ENCODE results near the gene HPF1.
A peak's percentile ranks its signal among the peaks of the same experiment; 100 is the strongest.
"Not testable (repeated sequence)": the region's sequence is repeated elsewhere in the genome, so short reads cannot be mapped to it uniquely, and the experiment has no call there.

Gene HPF1

DNA sequence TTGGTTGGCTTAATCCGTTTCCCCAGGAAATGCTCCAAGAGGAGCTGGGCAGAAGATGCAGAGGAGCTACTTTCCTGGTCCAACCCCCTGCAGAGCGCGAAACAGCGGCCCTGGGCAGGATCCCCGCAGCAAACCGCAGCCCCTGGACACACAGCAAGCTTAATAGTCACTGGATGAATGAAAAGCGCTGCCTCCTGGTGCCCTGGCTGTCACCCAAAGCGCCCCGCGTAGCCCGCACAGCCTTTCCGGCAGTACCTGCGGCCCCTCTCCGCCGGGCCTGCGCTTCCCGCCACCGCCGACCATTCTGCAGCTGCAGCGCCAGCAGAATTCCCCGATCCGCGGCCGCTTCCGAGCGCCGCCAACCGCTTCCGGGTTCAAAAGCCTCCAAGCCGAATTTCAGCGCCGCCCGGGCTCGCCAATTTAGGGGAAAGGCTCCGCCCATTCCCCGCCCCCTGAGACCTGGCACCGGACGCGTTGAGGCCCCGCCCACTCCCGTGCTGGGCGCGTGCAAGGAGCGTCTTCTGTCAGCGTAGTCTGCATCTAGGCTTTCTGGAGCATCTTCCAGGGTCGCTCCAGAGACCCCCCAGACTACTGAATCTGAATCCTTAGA is at the start of gene HPF1:
TSS of gene HPF1 (minus strand) at position 370 of the 610 bp plus-strand sequence. CDS start at position 303, 67 bp downstream.
- peak; percentile 93 for DNase-seq

DNA sequence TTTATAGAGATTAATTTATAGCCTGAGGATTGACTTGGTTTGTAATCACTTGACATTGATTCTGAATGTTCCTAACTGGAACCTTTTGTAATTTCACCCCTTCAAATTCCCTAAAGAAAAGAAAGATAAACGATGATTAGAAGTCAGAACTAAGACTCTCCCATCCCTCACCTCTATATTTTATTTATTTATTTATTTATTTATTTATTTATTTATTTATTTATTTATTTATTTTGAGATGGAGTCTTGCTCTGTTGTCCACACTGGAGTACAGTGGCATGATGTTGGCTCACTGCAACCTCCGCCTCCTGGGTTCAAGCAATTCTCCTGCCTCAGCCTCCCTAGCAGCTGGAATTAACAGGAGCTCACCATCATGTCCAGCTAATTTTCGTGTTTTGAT is 49.0 kb upstream of the HPF1 start:
- DNase-seq: not testable (repeated sequence)

DNA sequence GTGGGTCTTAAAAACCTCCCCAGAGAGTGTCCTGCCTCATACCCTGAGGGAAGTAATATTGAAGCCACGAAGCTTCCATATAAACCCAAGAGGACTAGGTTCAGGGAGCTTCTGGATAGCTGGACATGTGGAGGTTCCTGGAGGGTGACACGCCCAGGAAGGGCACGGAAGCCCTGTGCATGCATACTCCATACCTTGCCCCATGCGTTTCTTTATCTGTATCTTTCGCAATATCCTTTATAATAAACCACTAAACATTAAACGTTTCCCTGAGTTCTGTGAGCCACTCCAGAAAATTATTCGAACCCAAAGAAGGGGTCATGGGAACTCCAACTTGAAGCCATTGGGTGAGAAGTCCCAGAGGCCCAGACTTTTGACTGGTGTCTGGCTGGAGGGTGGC is 45.7 kb upstream of the HPF1 start:
- no peak for DNase-seq

DNA sequence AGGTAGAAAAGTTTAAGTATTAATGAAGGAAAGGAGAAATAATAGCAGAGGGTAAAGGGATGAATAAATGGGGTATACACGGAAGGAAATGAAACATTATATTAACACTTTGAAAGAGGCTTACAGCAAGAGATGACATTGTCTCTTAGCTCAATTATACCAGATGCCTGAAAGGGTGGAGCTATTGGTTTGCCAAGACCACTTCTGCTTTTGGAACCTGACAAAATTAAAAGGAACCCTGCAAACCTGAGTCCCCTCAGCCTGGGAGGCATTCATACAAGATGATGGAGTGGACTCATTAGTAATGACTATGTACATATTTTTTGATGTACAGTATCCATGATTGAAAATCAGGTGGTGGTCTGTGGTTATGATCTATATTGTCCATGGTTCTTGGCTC is 45.1 kb upstream of the HPF1 start:
- no peak for DNase-seq

DNA sequence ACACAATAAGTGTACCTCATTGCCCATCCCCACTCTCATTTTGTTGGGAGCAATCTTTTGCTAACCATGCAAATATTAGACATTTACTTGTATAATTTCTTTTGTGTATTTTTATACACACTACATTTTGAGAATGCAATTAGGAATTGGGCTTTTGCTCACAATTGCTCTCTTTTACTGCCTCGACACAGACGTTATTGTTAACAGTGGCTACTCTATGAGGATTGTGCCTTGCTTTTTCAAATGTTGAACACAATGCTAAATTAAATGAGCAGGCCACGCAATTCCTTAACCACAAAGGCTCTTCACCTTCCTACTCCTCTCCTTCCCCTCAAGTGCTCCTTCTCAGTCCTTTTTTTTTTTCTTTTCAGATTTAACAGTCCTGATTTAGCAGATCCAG is 42.8 kb upstream of the HPF1 start:
- DNase-seq: no peak

DNA sequence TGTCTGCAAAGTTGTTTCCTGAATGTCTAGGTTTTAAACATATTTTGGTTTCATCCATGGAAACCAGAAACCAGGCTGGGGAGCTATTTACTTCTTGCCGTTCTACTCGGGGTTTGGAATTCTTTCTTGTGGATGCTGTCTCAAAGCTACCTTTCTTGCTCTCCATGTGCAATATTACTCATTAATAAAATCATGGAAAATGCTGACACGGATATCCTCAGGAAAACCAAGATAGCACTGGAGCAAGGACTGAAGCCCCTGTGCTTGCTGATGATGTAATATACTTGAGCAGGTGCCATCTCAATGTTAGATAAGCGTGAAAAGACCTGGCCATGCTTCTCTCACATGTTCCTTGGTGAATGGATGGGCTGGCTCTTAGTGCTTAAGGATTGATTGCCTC is 41.5 kb upstream of the HPF1 start:
- no peak for DNase-seq

DNA sequence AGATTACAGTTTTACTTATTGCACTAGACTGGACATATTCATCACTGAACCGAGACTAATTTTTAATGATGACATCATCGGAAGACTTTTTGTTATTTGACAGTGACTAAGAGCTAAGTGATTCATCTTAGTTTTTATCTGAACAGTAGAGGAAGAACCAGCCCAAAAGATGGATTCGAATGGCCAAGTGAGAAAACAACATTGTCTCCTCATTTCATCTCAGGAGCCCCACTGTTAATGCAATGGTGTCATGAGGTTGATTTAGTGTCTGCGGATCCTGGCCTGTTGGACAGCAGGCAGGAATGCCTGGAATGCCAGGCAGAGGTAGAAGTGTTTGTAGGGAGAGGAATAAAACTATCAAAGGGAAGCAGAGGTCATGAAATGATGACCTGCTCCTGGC is 37.8 kb upstream of the HPF1 start:
- DNase-seq: no peak

DNA sequence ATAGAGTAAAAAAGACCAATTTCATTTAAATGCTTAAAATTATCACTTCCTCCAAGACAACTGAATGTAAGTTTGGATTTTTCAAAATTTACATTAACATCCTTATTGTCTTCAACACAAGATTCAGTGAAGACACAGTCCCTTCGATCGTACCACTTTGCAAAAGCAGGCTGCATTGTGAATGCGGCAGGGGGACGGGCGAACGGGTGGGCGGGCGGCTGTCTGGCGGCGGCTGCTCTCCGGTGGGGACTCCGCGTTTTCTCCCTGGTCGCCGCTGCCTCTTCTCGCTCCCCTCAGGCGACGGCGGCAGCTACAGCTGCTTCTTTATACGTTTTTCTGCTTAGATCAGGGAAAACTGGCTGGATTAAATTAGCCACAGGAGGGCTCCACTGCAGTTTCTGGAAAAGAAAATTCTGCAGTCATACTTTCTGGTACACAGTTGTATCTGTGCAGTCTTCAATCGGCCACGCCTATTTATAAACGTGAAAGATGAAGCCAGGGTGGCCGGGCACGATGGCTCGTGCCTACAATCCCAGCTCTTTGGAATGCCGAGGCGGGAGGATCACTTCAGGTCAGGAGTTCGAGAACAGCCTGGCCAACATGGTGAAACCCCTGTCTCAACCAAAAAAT is 33.9 kb upstream of the HPF1 start:
- peak; percentile 16 for DNase-seq

DNA sequence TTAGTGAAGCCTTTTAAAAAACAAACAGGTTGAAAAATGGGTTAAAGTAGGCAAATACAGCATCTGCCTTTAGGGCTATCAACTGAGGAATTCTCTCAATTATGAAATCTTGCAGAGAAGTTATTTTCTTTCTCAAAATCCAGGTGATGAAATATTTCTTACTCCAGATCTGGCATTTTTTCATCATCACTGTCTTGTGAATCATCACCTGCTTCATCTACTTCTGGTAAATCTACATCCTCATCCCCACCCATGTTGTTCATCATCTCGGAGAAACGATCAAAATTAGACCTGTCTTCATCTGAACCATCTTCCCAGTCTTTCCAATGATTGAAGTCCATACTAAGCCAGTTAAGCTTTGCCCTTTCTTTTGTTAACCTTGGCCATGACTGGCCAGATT is 33.3 kb upstream of the HPF1 start:
- DNase-seq: no peak

DNA sequence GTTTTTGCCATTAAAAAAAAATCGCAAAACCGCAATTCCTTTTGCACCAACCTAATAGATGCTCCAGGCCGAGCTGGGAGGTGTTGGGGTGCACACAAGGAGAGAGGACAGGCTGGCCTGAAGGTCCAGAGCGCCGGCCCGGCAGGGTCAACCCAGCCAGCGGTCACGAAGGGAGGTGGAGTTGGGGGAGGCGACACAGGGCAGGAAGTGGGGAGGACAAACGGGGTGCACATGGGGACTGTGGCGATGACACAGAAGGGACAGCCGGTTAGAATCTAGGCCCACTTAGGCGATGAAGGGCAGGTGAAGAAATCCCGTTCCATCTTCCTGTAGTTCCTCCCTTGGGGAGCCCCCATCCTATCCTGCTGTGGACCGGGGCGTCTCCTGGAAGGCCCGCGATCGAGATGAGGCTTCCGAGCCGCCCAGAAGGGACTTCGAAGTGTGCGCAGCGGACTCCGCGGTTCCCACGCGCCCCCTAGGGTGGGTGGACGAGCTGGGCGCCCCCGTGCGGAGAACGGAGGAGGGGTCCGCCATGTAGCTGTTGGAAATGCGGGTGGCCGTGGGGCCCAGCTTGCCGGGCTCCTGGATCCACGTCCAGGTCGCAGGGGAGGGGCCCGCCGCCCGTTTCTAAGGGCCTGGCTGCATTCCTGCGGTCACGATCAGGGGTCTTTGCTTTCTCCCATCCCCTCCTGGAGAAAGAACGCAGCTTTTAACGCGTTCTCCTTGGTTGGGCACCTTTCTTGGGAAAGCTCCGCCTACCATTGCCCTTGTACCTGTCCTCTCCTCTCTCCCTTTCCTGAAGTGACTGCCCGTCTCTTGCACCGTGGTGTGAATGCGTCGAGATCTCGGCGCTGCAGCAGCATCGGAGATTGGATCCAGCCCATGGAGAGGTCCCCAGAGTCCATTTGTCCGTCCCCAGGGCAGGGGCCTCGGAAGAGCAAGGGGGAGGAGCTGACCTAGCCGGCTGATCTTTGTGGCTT is 17.0 kb upstream of the HPF1 start:
- no peak for DNase-seq

DNA sequence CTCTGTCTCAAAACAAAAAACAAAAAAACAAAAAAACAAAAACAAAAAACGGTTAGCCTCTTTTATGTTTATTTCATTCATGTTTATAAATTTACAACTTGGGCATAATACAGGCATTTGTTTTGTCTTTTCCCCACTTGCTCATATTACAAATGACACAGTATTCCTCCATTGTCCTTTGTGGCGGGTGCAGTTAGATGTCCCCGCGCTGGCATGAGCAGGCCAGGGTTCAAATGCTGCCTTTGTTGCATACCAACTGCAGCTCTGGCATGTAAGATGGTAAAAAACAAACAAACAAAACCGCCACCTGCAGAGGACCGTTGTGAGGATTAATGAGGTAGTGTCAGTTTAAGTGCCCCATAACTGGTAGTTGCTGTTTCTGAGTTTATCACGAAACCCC is 16.1 kb upstream of the HPF1 start:
- DNase-seq: no peak

DNA sequence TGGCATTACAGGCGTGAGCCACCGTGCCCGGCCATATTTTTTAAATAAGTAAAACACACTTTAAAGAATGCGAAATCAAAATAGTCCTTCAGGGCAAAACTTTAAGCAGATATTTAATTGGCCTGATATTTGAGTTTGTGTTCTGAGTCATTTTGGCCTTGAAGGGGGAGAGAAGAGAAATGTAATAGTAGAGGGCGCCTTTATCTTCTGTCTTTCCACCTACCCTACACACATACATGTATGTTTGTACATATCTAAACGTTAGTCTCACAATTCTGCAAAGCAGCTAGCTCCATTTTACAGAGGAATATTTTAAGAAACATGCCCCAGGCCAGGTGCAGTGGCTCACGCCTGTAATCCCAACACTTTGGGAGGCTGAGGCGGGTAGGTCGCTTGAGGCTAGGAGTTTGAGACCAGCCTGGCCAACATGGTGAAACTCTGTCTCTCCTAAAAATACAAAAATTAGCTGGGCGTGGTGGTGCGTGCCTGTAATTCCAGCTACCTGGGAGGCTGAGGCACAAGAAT is 13.9 kb upstream of the HPF1 start:
- DNase-seq: not testable (repeated sequence)

DNA sequence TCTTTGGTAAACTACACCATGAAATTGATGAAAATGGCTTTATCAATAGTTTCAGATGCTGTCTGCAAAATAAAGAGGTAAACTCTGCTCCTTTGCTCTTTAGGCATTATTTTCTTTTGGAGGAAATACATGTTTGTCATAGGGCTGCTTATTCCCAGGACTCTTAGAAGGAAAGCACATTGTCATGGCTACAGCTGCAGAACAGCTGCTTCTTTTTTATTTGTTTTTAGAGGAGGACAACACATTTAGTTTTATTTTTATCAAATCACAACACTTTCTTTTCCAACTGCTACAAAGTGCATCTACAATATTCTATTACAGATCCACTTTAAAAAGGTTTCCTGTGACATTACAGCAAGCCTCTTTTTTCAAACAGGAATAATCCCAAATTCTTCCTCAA is 12.7 kb upstream of the HPF1 start:
- DNase-seq: no peak

DNA sequence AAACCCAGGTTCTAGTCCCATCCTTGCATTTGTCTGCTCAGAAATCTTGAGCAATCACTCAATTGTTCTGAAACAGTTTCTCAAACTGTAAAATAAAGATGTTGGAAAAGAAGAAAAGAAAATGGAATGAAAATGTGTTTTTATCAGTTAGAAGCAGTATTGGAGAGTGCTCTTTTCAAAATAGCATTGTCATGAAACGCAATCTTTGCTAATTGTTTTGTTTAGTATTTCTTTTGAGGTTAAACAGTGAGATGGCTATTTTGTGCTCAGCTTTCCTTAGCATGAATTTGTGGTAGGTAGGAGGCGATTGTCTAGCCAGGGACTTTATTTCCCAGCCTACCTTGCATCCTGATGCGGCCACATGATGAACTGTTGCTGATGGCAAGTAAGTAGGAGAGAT is 10.6 kb upstream of the HPF1 start:
- DNase-seq: no peak

DNA sequence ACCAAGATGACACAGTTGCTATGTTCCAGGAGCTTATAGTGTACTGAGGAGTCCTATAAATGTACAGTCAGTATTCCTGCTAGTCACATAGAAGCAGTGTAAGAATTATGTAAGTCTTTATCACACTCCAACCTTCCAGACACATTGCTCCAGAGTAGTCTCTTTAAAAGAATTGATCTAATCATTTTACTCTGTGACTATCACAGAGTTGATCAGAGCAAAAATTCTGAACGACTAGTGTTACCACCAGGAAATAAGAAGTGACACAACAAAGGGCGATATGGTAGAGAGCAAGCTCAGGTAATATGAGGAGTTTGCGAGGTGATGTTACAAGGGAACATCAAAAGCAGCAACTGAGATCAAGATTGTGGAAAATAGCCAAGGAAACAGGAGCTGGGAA is 9.0 kb upstream of the HPF1 start:
- DNase-seq: no peak

DNA sequence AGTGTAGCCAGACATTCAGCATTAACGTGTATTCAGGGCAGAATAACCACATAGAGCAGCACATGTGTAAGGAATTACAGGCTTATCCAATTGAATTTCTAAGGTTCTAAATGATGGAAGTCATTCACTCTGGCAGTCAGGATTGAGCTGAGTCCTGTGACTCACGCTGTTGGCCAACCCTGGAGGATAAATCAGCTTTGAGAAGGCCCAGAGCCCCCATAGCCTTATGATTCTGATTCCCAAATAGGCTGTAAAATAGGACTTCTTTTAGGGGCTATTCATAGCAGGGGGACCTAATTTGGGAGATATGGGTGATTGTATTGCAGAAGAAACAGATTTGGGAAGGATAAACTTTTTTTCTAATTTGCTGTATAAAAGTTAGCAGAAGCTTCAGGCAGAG is 8.1 kb upstream of the HPF1 start:
- DNase-seq: no peak

DNA sequence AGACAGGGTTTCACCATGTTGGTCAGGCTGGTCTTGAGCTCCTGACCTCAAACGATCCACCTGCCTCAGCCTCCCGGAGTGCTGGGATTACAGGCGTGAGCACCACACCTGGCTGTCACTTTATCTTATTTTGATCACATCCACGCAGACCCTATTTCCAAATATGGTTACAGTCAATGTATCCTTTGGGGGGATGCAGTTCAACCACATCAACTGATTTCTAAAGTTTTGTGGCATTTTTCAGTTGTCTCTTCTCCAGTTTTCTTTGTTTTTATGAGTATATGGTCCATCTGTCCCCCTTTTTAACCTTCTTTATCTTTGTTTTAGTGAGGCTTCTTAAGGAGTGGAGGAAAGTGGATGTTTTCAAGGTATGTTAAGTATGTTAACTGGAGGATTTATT is 4.1 kb upstream of the HPF1 start:
- no peak for DNase-seq

DNA sequence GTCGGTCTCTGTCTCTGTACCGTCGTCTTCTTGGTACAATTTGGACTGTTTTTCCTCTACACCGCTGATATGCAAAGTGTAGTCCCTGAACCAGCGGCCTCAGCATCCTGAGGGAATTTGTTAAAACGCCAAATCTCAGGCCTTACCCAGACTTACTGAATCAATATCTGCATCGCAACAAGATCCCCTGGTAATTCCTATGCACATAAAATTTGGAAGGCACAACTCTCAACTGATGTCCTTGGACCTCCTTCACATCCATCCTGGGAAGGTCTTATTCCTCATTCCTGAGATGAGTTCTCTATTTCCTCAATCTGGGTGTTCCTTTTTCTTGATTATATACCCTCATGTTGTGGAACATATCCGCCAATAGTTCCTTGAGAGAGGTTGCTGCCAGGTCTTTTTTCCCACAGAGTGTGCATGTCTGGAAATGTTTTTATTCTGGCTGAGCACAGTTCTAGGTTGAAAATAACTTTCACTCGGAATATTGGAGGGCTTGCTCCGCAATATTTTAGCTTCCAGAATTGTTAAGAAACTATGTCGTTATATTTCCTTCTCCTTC is 738 bp upstream of the HPF1 start:
- no peak for DNase-seq

DNA sequence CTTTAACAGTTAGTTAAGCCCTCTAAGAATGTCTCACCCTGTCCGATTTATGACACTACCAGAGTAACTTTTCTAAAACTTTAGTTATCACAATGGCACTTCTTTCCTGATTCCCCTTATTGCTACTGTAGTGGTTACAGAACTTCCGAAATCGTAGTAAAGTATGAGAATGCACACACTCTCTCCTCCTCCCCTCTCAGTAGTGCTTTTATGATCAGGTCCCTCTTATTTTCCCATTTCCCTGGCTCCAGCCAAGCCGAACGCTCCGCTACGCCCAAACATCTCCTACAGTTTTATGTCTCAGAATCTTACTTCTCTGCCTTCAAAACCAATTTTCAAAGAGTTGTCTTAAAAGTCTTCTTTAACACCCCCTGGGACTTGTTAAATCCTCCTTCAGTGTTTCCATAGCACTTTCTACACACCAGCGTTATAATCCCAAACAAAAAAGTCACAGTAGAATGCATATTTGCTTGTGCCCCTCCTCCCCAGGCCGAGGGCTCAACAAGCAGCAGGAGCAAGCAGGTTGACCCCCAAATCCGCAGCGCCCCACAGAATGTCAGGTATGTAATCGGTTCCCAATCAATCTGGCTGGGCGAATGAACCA is 671 bp downstream of the HPF1 start:
- DNase-seq: no peak

DNA sequence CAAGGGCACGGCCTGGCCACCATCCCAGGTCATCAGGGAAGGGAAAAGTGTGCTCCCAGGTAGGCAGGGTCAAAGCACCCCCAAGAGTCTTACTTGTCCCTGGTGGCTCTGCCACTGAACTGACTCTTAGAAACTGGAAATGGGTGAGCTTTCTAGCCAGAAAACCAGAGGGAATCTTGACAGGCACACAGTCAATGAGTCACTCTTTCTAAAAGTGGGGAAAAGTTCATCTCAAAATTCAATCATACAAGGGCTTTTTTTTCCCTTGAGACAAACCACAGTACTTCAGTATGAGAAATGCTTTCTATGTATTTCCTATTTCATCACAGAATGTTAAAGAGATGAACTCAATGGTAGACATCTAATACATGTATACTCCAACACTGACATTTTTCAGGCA is 12.5 kb downstream of the HPF1 start:
- DNase-seq: no peak

DNA sequence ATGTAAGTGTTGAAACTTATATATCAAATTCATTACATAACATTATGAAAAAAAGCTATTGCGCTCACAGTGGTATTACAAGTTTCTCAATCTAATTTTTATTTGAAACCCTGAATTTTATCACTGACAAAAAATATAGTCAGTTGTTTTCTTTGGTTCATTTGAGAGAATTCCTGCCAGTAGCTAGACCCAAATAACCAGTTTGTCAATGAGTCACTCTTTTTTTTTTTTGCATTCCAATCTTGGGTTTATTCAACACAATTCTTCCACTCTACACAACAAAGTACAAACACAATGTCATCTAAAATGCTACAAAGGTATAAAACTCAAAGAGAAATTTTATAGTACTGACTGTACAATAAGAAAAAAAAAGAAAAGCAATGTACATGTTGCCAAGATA is 13.1 kb downstream of the HPF1 start:
- no peak for DNase-seq

DNA sequence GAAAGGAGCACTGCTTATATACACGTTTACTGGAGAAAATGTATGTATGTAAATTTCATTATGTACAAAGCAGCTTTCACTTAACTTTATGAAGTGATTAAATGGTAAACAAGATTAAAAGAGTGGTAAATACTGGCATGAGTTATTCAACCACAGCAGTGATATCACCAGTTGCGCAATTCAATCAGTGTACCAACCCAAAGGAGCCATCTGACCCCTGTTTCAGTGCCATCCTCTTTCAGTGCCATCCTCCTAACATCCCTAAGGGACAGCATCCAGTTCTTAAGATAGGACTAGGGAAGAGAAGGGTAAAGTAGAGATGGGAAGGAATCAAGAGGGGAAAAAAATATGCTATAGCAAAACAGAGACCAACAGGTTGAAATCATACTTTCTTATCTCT is 16.2 kb downstream of the HPF1 start:
- no peak for DNase-seq

DNA sequence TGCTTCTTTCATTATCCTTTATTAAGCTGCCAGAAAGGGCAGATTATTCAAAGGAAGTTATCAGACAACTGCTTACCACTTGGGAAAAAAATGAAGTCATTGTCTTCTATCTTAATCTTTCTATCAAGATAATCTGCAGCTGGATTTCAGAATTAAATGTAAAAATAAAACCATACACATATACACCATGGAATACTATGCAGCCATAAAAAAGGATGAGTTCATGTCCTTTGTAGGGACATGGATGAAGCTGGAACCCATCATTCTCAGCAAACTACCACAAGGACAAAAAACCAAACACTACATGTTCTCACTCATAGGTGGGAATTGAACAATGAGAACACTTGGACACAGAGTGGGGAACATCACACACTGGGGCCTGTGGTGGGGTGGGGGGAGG is 19.1 kb downstream of the HPF1 start:
- DNase-seq: not testable (repeated sequence)
